ENCODE results near the gene PDIA4.
"Not testable (repeated sequence)": the region's sequence is repeated elsewhere in the genome, so short reads cannot be mapped to it uniquely, and the experiment has no call there.

PDIA4 gene

GRCh38 chr7:149031353-149031910 is 3.1 kb upstream of the PDIA4 start:
- DNase-seq (ENCODE audit: low read depth in 2 of 2), result no peak

GRCh38 chr7:149030439-149030838 is 2.1 kb upstream of the PDIA4 start:
- DNase-seq (ENCODE audit: low read depth in 2 of 2), result not testable (repeated sequence)

DNA sequence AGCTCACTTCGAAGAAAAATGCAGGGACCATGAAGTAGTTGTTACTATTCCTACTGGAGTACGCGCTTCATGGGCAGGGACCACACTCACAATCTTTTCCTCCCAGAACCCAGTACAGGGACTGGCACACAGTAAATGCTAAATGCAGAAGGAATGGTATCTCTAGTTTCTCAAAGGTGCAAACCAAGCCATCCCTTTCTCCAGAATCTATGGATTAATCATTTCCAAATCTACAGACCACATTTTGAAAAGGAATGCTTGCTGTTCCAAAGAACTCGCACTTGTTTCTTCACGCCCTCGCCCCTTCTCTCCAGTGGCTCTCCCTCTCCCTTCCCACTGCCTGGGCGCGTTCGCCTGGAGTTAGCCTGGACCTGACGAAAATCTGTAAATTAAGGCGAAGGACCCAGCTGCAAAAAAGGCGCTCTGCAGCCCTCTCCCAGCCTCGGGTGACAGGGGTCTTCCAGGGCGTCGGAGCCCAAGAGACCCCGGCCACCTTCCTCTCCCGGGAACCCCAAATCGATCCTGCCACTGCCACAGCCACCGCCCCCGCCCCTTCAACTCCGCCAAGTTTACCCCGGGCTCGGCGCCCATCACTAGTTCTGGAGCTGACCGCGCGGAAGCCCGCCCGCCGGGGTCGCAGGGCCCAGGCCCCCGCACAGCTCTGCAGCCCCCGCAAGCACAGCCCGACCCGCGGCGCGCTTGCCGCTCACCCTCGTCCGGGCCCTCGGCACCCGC is 527 bp downstream of the PDIA4 start:
- DNase-seq (ENCODE audit: low read depth in 2 of 2), result peak in 1 of 2 donors; percentile 4

GRCh38 chr7:149027055-149027454 is 1.2 kb downstream of the PDIA4 start:
- DNase-seq (ENCODE audit: low read depth in 2 of 2), result no peak

DNA sequence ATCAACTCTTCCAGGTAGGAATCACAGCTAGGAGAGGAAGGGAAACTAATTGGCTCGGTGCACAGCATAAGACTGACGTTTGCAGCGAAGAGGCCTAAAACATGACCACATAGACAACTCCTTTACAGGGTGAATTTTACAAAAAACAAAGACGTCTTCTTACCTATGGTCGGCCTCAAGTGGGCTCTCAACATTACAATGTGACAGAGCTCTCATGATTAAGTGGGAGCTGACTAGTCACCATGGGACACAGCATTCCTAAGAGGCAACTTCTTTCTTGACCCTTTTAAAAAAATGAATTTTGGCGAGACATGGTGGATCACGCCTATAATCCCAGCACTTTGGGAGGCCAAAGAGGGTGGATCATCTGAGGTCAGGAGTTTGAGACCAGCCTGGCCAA is 4.6 kb downstream of the PDIA4 start:
- DNase-seq (ENCODE audit: low read depth in 2 of 2), result no peak

DNA sequence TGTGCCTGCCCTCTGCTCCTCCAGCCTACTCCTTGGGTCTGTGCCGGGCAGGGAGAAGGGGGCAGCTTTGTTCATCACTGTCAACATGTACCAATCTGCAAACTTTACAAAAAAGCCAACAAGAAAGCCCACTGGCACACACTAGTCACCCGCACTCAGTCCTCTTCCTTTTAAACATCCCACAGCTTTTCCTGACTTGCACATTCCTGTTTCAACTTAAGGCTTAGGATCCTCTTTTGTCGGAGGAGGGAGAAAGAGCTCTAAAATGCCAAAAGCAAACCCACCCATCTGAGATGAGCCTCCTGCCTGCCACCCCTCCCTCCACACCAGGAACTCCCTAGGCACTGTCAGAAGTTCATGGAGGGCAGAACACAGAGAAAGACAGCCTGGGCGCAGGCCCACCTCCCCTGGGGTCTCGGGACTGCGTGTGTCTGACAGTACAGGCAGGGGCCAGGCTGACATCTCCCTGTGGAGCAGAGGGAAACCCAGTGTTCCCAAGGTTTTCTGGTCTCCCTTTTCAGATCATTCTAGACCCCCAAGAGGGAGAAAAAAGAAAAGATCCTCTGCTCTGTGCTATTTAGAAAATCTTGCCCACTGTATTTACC is 5.4 kb downstream of the PDIA4 start:
- DNase-seq (ENCODE audit: low read depth in 2 of 2), result no peak

DNA sequence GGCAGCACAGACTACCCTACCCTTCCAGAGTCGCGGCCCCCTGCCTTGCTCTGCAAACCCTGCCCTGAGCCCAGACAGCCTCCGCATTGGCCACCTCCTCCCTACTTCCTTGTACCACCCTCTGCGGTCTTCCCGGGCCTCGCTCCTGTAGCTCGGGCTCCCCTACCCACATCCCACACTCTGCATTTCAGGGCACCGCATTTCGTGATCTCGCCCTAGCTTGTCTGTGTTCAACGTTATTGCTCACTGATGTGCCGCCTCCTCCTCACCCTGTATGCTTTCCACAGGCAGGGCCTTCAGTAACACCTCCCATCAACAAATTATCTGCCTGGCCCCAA is 6.6 kb downstream of the PDIA4 start:
- DNase-seq (ENCODE audit: low read depth in 2 of 2), result no peak

DNA sequence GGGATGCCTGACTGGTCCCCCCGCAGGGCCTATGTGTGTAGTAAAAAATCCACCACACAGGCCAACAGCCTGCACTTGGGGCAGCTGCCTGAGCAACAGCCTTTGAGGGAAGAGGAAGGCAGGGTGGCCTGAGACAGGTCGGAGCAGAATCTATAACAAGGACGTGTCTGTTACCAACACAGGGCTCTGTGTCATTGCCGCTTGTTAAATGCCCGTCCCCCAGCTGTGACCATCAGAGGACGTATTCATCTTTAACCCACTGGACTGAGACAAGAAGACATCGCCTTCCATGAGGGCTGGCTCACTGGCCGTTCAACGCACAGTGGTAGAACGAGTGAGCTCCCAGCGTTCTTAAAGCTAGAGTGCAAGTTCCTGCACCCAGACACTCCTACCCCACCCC is 7.8 kb downstream of the PDIA4 start:
- no peak for DNase-seq (ENCODE audit: low read depth in 2 of 2)

GRCh38 chr7:149016876-149017275 is 11.4 kb downstream of the PDIA4 start:
- DNase-seq (ENCODE audit: low read depth in 2 of 2), result no peak

- no peak for DNase-seq (ENCODE audit: low read depth in 2 of 2)
These were observed 14.0 kb downstream of the PDIA4 start for GRCh38 chr7:149014309-149014708.

DNA sequence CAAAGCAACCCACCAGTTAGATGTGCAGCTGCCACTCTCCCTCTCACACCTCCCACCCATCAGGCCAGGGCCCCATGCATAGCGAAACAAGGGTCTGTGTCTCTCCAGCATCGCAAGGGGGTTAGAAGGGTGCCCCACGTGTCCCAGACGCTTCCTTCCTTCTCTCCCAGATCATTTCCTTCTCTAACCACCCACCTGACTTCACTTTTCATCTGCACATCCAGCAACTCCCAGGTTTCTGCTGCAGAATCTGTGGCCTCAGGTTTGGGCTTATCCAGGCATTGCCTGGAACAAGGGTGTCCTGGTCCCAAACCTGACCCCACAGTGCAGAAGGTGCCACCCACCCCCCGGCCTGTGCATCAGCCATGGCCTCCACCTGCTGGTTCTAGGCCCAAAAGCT is 14.4 kb downstream of the PDIA4 start:
- no peak for DNase-seq (ENCODE audit: low read depth in 2 of 2)

- DNase-seq (ENCODE audit: low read depth in 2 of 2), result not testable (repeated sequence)
These were observed 15.6 kb downstream of the PDIA4 start for GRCh38 chr7:149012730-149013129.

DNA sequence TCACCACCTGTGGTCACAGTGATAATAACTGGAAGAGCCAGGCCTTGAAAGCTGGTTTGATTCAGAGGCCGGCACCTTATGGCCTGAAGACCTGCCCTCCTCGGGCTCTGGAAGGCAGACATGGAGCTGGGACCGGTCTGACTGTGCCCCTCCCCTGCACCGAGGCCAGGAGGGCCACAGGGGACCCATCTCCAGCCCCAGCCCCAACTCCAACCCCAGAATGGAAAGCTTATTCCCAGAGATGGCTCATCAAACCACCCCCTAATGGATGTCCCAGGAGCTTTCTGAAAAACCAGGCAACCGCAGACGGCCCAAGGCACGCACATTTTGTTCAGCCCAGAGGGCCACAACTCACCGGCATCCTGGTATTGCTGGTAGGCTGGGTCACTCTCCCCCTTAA is 16.8 kb downstream of the PDIA4 start:
- no peak for DNase-seq (ENCODE audit: low read depth in 2 of 2)

GRCh38 chr7:149010451-149010850 is 17.9 kb downstream of the PDIA4 start:
- no peak for DNase-seq (ENCODE audit: low read depth in 2 of 2)

- no peak for DNase-seq (ENCODE audit: low read depth in 2 of 2)
These were observed 18.8 kb downstream of the PDIA4 start for GRCh38 chr7:149009527-149009926.

- no peak for DNase-seq (ENCODE audit: low read depth in 2 of 2)
These were observed 20.7 kb downstream of the PDIA4 start for GRCh38 chr7:149007611-149008010.

GRCh38 chr7:149007146-149007545 is 21.2 kb downstream of the PDIA4 start:
- DNase-seq (ENCODE audit: low read depth in 2 of 2), result no peak

DNA sequence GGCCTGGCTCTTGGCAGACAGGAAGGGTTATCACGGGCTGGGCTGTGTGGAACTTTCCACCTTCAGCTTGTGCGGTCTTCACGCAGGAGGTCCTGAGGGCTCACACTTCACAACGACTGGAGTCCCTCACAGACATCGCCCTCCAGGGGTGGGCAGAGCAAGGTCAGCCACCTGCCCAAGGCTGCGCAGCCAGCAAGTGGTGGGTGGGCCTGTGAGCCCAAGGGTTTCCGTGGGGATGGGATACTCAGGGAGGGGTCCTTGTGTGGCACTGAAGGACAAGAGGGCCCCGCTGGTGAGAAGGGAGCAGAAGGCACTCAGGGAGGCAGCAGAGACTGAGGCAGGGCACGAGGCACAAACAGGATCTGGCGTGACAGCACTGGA is 22.0 kb downstream of the PDIA4 start:
- no peak for DNase-seq (ENCODE audit: low read depth in 2 of 2)

- peak; percentile 78 to 79 for DNase-seq (ENCODE audit: low read depth in 2 of 2)
These were observed 22.6 kb downstream of the PDIA4 start for GRCh38 chr7:149005427-149006344.

DNA sequence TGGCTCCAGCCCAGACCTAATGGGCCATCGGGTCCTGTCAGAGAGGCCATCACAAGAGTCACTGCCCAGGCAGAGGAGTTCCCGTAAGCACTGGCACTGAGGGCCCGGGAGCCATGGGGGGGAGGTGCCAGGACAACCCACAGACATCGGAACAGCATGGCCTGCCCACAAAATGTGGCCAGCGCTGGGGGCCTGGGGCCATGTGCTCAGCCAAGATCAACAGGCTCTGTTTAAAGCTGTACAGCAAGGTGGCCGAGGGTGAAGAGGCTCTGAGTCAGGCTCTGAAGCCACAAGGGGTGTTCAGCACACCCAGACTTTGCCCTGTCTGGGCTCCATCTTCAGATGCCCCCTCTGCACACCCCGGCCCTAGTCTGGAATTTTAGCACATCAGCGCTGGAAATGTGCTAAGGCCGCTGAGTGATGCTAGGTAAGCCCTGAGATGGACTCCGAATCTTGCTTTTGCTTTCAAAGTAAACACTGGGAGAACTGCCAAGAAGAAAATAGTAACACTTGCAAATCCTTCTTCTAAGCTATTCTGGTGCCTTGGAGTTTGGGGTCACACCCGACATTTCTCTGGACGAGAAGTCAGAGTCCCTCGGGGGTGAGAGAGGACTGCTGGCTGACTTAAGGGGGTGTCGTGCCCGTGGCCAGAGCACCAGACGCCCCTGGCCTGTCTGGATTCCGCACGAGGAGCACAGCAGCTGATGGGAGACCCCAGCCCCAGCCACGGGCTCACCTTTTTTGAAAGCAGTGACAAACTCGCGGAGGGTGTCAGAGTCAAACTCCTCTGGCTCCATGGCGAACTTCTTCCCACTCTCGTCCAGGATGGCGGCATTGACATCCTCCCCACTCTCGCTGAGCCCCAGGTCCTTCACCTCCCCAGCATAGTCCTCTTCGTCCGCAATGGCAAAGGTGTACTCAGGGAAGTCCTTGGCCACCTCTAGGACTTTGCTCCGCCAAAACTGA is 23.6 kb downstream of the PDIA4 start:
- no peak for DNase-seq (ENCODE audit: low read depth in 2 of 2)

All from stimulated activated CD8-positive, alpha-beta memory T cell treated with anti-CD3 and anti-CD28 coated beads, Interleukin-2, amount 100 ng/mL, for 1 hour (primary cell).